GM18505 (cell line): ENCODE results near the gene SYNGR3.
A peak's percentile ranks its signal among the peaks of the same experiment; 100 is the strongest.

ENCODE experiments used
- ATAC-seq: cut with Tn5 transposase; IDR thresholded peaks from one replicate; pipeline ENCODE4 v1.9.1; 2021; ENCODE audit not compliant: unreplicated experiment
- POLR2A ChIP-seq: IDR thresholded peaks from 4 replicates; pipeline ENCODE4 v1.6.1; 2011; ENCODE audit warnings: borderline replicate concordance; ENCODE audit not compliant: insufficient read depth, insufficient read length; ENCODE audit errors: extremely low read depth

The SYNGR3 gene

GRCh38 chr16:1984347-1985225, 5.2 kb upstream of the SYNGR3 start:
- ATAC-seq: peak; percentile 7
- no peak for TF ChIP-seq POLR2A

- no peak for ATAC-seq
- TF ChIP-seq POLR2A: no peak
Observed at GRCh38 chr16:1985466-1986150, 4.2 kb upstream of the SYNGR3 start.

GRCh38 chr16:1987198-1987597, 2.6 kb upstream of the SYNGR3 start:
- no peak for TF ChIP-seq POLR2A
- ATAC-seq: no peak

- ATAC-seq: no peak
- TF ChIP-seq POLR2A: no peak
Observed at GRCh38 chr16:1990101-1990350, 256 bp downstream of the SYNGR3 start.

- TF ChIP-seq POLR2A: peak; percentile 20
Observed at GRCh38 chr16:1990351-1991134, 773 bp downstream of the SYNGR3 start.

GRCh38 chr16:1991135-1991551, 1.4 kb downstream of the SYNGR3 start:
- peak; percentile 35 for ATAC-seq
- peak; percentile 54 for TF ChIP-seq POLR2A

More at GRCh38 chr16:1990351-1991134, 773 bp downstream of the SYNGR3 start:
- ATAC-seq: peak; percentile 4

GRCh38 chr16:1991588-1991947, 1.8 kb downstream of the SYNGR3 start:
- no peak for TF ChIP-seq POLR2A
- ATAC-seq: no peak

GRCh38 chr16:1991948-1992703, 2.4 kb downstream of the SYNGR3 start:
- TF ChIP-seq POLR2A: peak; percentile 67
- ATAC-seq: peak; percentile 47

GRCh38 chr16:1992704-1993317, 3.0 kb downstream of the SYNGR3 start:
- no peak for TF ChIP-seq POLR2A
- no peak for ATAC-seq

GRCh38 chr16:1993731-1994131, 4.0 kb downstream of the SYNGR3 start:
- no peak for TF ChIP-seq POLR2A
- no peak for ATAC-seq

GRCh38 chr16:1997494-1998359, 8.0 kb downstream of the SYNGR3 start:
- no peak for TF ChIP-seq POLR2A

More at GRCh38 chr16:1997494-1998359, 8.0 kb downstream of the SYNGR3 start:
- no peak for ATAC-seq
